ENCODE data around the gene DESI2. TPM values are rescaled to one million over a fixed set of nuclear protein-coding genes. Genes with fewer than 3 reads are reported as not detected.

DESI2 gene
- total and polyA plus RNA-seq, 2 of the 8 experiments (the other 6 are each of a cell fraction or from before 2014, with no cell fraction given): 54.0 to 110 TPM

DNA sequence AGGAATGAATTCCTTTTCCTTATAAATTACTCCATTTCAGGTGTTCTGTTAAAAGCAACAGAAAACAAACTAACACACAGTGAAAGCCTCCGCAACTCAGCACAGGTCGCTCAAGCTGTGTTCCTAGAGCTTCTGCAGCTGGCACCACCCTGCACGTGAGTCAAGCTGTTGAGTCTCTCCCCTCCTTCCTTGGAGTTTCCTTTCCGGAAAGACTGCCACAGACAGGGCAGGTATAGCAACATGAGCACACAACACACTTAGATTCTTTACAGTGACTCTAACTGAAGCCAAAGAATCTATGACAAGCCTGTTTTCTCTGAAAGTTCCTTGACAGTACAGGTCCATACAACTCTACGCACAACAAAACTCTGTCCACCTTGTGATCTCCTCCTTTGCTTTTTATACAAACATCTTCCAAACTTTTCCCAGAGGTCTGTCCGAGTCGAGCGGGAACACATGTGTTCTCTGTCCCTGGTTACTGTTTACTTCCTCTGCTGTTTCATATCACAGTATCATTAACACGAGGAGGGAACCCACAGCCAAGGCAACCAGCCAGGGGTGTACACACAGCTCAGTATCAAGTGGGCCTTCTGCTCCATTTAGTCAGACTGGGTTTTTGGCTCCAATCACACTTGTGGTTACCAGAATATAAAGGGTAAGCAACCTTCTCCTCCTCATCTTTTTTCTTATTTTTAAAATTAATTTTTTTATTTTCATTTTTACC is 38.7 kb upstream of the DESI2 start:
- Histone ChIP-seq H3K4me3 (ENCODE audit: extremely low read depth in 1 of 4, insufficient read depth in 2 of 4, low read depth in 3 of 4, low read length in 4 of 4) (no peak overlapping the region), H4K8ac (ENCODE audit: extremely low read depth, insufficient read depth, low read length) (no peak overlapping the region), H2AK5ac (ENCODE audit: low read depth, low read length) (no peak overlapping the region), H3K56ac (replicated peaks; ENCODE audit: insufficient read length, low read depth, low read length) (no peak overlapping the region), H3K9me3 (ENCODE audit: insufficient read depth in 2 of 2, low read depth in 1 of 2, low read length in 1 of 2) (0 out of 4 replicates have a peak, but pooled peaks cover 0 to 3% of the 10 kb centered on the region in 2 experiments), H2BK12ac (ENCODE audit: low read depth, low read length) (peak overlapping the region; percentile 68; the same call in 1 of the 2 replicates), H3K14ac (ENCODE audit: insufficient read length) (no peak overlapping the region), H3K79me1 (ENCODE audit: low read depth, low read length) (no peaks in the 10 kb centered on the region), H4K5ac (ENCODE audit: insufficient read length, low read depth, low read length) (no peak overlapping the region), H3K9ac (replicated peaks in 1 of 4; ENCODE audit: extremely low read depth in 1 of 4, low read depth in 3 of 4, low read length in 3 of 4) (no peak overlapping the region), H3K4me1 (replicated peaks in 1 of 4; ENCODE audit: control insufficient read depth in 3 of 4, insufficient read depth in 4 of 4, low read length in 3 of 4) (peaks cover 0 to 6% (median 1%) of the 10 kb centered on the region in 4 experiments; a peak in 1 of 7 replicates), H3K79me2 (ENCODE audit: control insufficient read depth in 1 of 2, insufficient read depth in 2 of 2, low read length in 2 of 2) (no peaks in the 10 kb centered on the region), H3K27ac (ENCODE audit: low read depth, low read length) (no peak overlapping the region), H2BK15ac (ENCODE audit: low read length) (no peak overlapping the region), H3K36me3 (ENCODE audit: control insufficient read depth in 2 of 4, insufficient read depth in 4 of 4, low read length in 3 of 4) (no peaks in the 10 kb centered on the region), H2BK120ac (replicated peaks; ENCODE audit: low read depth, low read length) (no peak overlapping the region), H3K27me3 (replicated peaks in 1 of 4; ENCODE audit: control insufficient read depth in 3 of 4, extremely low read depth in 1 of 4, insufficient read depth in 3 of 4, low read length in 3 of 4) (no peaks in the 10 kb centered on the region), H3K23ac (ENCODE audit: insufficient read length) (no peak overlapping the region), H3K4ac (replicated peaks; ENCODE audit: insufficient read length, low read depth, low read length) (no peak overlapping the region), H2BK20ac (ENCODE audit: low read length) (0 out of 2 replicates have a peak overlapping the region, but pooled peaks have one; percentile 2), H2BK5ac (ENCODE audit: low read depth, low read length) (no peak overlapping the region; the same call in 1 of the 2 replicates), H4K20me1 (replicated peaks in 1 of 2; ENCODE audit: control insufficient read depth in 1 of 2, insufficient read depth in 2 of 2, low read length in 2 of 2) (no peaks in the 10 kb centered on the region), H2AFZ (ENCODE audit: low read length) (peak overlapping the region; percentile 35), H3K18ac (ENCODE audit: extremely low read depth, low read length) (no peak overlapping the region), H3K23me2 (ENCODE audit: low read depth, low read length) (no peaks in the 10 kb centered on the region), H3K4me2 (ENCODE audit: insufficient read depth in 1 of 2, low read depth in 2 of 2, low read length in 2 of 2) (no peak overlapping the region), H4K91ac (replicated peaks; ENCODE audit: insufficient read length, low read length) (no peak overlapping the region)
- DNase-seq (ENCODE audit: low read depth in 1 of 2, low spot score in 2 of 2) (no peak), FAIRE-seq (no peak)
- WGBS, 2 experiments (ENCODE audit: extremely low coverage in 1 of 2, insufficient coverage in 1 of 2, insufficient read length in 1 of 2, insufficient replicate concordance in 2 of 2, low coverage in 1 of 2, low lambda C conversion rate in 2 of 2, missing lambda C conversion rate in 1 of 2): 90% methylated on average over 9 of the region's 9 CpGs; no CpG with 5 or more reads in 1 of the 2 experiments
- POLR2A ChIA-PET (ENCODE audit: partially characterized antibody): no interaction called here
- no peak for TF ChIP-seq RFX5 (IDR thresholded peaks at IDR 0.05; ENCODE audit: borderline replicate concordance, low read depth, low read length)
- TF ChIP-seq TEAD4 (IDR thresholded peaks at IDR 0.05; ENCODE audit: low read depth, low read length): no peak
- CTCF ChIA-PET (ENCODE audit: partially characterized antibody): interaction anchor here (0.6 to 2.2 kb wide), 4 partner anchors 10 to 188 kb away, joined by 3 to 16 read pairs (median 3); no protein-coding TSS in a partner anchor

All from H1 (cell line).